Fibroblast of lung (primary cell): ENCODE measurements around the gene DAAM1. TPM values are rescaled to one million over a fixed set of nuclear protein-coding genes. Genes with fewer than 3 reads are reported as not detected.

Experiments used
- DNase-seq, 2 donors: peaks; one replicate each; pipeline versions ENCODE4 v3.0.0 to v3.0.0-alpha.2; 2010; ENCODE audit warnings: low read depth in 2 of 2
- H2AFZ ChIP-seq: 2 replicates; pipeline ENCODE4 v1.5.1; 2012; ENCODE audit warnings: low read length, control low read depth, inconsistent platforms
- H3K27ac ChIP-seq: 2 replicates; pipeline ENCODE4 v1.5.1; 2011; ENCODE audit warnings: low read length, control low read depth; ENCODE audit not compliant: insufficient read depth
- H3K27me3 ChIP-seq: 2 replicates; pipeline ENCODE4 v1.5.1; 2011; ENCODE audit warnings: mild to moderate bottlenecking, low read length; ENCODE audit not compliant: control insufficient read depth, insufficient read depth
- H3K36me3 ChIP-seq: 2 replicates; pipeline ENCODE4 v1.5.1; 2011; ENCODE audit warnings: low read length; ENCODE audit not compliant: control insufficient read depth, insufficient read depth
- H3K4me1 ChIP-seq: 2 replicates; pipeline ENCODE4 v1.5.1; 2011; ENCODE audit warnings: low read length; ENCODE audit not compliant: control insufficient read depth, insufficient read depth; ENCODE audit errors: extremely low read depth
- H3K4me2 ChIP-seq: 2 replicates; pipeline ENCODE4 v1.5.1; 2011; ENCODE audit warnings: low read length, control low read depth; ENCODE audit not compliant: insufficient read depth; ENCODE audit errors: extremely low read depth
- H3K4me3 ChIP-seq, 4 experiments: fragments of 200-600 bp in 1 of 4; sonication (generic) in 1 of 4; replicated peaks in 1 of 4; 2 replicates each; pipeline ENCODE4 v1.5.1; 2011 to 2016; ENCODE audit warnings: low read length in 4 of 4, low read depth in 3 of 4, mild to moderate bottlenecking in 3 of 4, control low read depth in 2 of 4, inconsistent platforms in 1 of 4, mixed read lengths in 1 of 4; ENCODE audit not compliant: insufficient read depth in 1 of 4; ENCODE audit errors: control extremely low read depth in 1 of 4
- H3K79me2 ChIP-seq: 2 replicates; pipeline ENCODE4 v1.5.1; 2012; ENCODE audit warnings: mild to moderate bottlenecking, low read length, inconsistent platforms; ENCODE audit not compliant: control insufficient read depth, insufficient read depth
- H3K9ac ChIP-seq: 2 replicates; pipeline ENCODE4 v1.5.1; 2011; ENCODE audit warnings: mild to moderate bottlenecking, low read length, control low read depth; ENCODE audit not compliant: insufficient read depth
- H3K9me3 ChIP-seq: 2 replicates; pipeline ENCODE4 v1.5.1; 2012; ENCODE audit warnings: low read depth, low read length; ENCODE audit not compliant: control insufficient read depth, insufficient read depth
- H4K20me1 ChIP-seq: 2 replicates; pipeline ENCODE4 v1.5.1; 2011; ENCODE audit warnings: low read length; ENCODE audit not compliant: control insufficient read depth, insufficient read depth; ENCODE audit errors: extremely low read depth
- EZH2 ChIP-seq: IDR thresholded peaks from 2 replicates; pipeline ENCODE4 v1.5.1; 2012; ENCODE audit warnings: low read length, control low read depth, mild to moderate bottlenecking; ENCODE audit errors: missing control alignments
- polyA plus RNA-seq, 2 donors: library from polyadenylated mRNA; depleted of rRNA in 1 of 2; stranded (reverse) in 1 of 2; unstranded in 1 of 2; fragments of >200 nt; gene quantifications; 2 replicates each; pipeline ENCODE4 v1.2.1, GENCODE V29; 2011 to 2012; ENCODE audit warnings: missing spikeins in 1 of 2
- total RNA-seq: library from RNA; depleted of rRNA; stranded (reverse); fragments of >200 nt; gene quantifications from 2 replicates; pipeline ENCODE4 v1.2.1, GENCODE V29; 2014
- TF ChIP-seq, protein P1 (sequence below), 2 donors: IDR thresholded peaks in 1 of 2; conservative IDR thresholded peaks in 1 of 2; 1 replicate in 1 of 2; 2 replicates in 1 of 2; pipeline ENCODE4 v1.5.1; 2011 to 2012; ENCODE audit warnings: low read length in 2 of 2, control low read depth in 1 of 2, inconsistent platforms in 1 of 2, low read depth in 1 of 2, mild to moderate bottlenecking in 1 of 2

DAAM1 gene
- total and polyA plus RNA-seq, 2 donors (not counting 1 experiment from before 2014, with no cell fraction given), result 15.5 to 36.3 TPM

DNA sequence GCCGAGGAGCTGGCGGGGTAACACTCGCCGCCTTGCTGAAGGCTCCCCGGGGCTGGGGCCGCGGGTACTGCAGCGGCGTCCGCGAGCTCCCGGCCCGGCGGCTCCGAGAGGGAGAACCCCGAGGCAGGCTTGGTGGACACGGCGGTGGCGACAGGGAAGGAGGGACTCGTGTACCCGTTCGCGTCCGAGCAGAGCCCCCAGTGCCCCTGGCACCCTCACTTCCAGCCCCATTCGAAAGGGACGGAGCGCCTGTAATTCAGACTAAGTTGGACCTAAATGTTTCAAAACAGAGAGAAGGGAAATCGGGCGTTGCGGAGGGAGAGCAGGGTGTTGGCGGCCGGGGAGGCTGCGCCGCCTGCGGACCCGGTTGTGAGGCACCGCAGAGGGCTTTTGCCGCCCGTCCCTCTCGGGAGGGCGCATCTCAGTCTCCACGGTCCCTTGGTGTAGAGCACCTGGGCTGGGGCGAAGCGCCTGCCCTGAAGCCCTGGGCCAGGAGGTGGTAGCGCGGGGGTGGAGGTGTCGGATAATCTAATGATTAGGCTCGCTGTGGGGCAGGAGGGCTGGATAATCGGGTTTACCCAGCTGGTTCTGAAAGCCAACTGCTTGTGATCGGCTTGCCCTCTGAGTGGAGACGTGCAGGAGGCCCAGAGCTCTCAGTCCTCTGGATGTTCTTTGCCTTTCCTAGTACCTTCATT, 771 bp downstream of the DAAM1 start:
- Histone ChIP-seq H3K4me2 (peak overlapping the region; percentile 99), H3K79me2 (peaks cover 29% of the 10 kb centered on the region), H4K20me1 (no peaks in the 10 kb centered on the region), H3K4me3 (peak overlapping the region; percentile 83 to 92 (median 89)), H2AFZ (peak overlapping the region; percentile 89), H3K36me3 (no peaks in the 10 kb centered on the region), H3K9ac (peak overlapping the region; percentile 67), H3K27ac (peak overlapping the region; percentile 91), H3K4me1 (peaks cover 4% of the 10 kb centered on the region), H3K27me3 (no peaks in the 10 kb centered on the region), H3K9me3 (no peaks in the 10 kb centered on the region)
- no peak for TF ChIP-seq EZH2
- TF ChIP-seq, protein P1, sequence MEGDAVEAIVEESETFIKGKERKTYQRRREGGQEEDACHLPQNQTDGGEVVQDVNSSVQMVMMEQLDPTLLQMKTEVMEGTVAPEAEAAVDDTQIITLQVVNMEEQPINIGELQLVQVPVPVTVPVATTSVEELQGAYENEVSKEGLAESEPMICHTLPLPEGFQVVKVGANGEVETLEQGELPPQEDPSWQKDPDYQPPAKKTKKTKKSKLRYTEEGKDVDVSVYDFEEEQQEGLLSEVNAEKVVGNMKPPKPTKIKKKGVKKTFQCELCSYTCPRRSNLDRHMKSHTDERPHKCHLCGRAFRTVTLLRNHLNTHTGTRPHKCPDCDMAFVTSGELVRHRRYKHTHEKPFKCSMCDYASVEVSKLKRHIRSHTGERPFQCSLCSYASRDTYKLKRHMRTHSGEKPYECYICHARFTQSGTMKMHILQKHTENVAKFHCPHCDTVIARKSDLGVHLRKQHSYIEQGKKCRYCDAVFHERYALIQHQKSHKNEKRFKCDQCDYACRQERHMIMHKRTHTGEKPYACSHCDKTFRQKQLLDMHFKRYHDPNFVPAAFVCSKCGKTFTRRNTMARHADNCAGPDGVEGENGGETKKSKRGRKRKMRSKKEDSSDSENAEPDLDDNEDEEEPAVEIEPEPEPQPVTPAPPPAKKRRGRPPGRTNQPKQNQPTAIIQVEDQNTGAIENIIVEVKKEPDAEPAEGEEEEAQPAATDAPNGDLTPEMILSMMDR (conservative IDR thresholded peaks at IDR 0.05 in 1 of 2, IDR thresholded peaks at IDR 0.05 in 1 of 2; ENCODE audit: low read depth in 1 of 2, low read length in 2 of 2), result no peak
- peak in 1 of 2 donors; percentile 37 for DNase-seq

DNA sequence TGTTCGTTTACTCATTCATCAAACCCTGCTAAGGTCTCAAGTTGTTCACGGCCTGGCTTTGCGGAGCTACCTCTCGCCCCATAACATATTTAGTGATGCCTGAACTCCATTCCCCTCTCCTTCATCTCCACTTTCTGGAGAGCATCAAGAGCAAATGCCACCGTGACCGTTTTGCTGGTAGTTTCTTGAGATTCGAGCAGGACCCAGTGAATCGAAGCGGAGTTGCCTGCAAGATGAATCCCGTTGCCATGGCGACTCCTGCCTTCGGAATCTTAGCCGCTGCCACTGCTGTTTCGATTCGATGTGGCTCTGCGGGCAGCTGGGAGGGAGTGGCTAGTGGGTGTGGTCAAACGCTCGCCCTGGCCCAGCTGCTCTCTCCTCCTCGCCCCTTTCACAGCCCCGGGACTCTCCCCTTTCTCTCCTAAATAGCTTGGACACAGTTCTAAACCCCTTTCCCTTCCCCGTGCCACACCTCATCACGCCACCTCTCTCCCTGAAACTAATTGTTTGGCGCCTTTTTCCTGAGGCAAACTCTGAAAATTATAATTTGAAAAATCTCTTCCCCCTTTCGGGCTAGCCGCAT, 1.4 kb downstream of the DAAM1 start:
- H3K27ac ChIP-seq, result peak overlapping the region; percentile 91
- H3K4me2 ChIP-seq, result peak overlapping the region; percentile 99
- peak overlapping the region; percentile 83 to 92 (median 89) for H3K4me3 ChIP-seq
- TF ChIP-seq EZH2, result no peak
- TF ChIP-seq, protein P1 (conservative IDR thresholded peaks at IDR 0.05 in 1 of 2, IDR thresholded peaks at IDR 0.05 in 1 of 2; ENCODE audit: low read depth in 1 of 2, low read length in 2 of 2), result no peak
- no peaks in the 10 kb centered on the region for H3K36me3 ChIP-seq
- no peaks in the 10 kb centered on the region for H3K27me3 ChIP-seq
- H3K4me1 ChIP-seq, result peaks cover 6% of the 10 kb centered on the region
- DNase-seq, result peak; percentile 92 to 93
- H4K20me1 ChIP-seq, result no peaks in the 10 kb centered on the region
- H3K79me2 ChIP-seq, result peaks cover 29% of the 10 kb centered on the region
- H2AFZ ChIP-seq, result peak overlapping the region; percentile 76
- peak overlapping the region; percentile 67 for H3K9ac ChIP-seq
- no peaks in the 10 kb centered on the region for H3K9me3 ChIP-seq

DNA sequence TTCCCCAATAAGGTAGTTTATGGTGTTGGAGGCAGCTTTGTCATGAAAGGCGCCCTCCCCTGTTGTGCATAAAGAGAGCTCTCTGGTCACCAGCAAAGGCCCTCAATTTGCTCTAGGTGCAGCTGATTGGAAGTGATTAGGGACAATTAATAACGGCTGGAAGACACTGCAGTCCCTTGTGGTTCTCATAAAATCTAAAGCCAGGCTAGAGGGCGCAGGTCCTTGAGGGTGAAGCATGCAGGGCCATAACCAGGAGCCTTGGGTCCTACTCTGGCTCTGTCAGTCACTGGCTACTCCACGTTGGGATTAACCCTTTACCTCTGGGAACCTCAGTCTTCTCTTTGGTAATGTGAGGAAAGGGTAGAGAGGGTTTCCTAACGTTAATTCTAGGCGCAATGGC, 1.9 kb downstream of the DAAM1 start:
- no peaks in the 10 kb centered on the region for H3K36me3 ChIP-seq
- no peak for TF ChIP-seq EZH2
- TF ChIP-seq, protein P1 (conservative IDR thresholded peaks at IDR 0.05 in 1 of 2, IDR thresholded peaks at IDR 0.05 in 1 of 2; ENCODE audit: low read depth in 1 of 2, low read length in 2 of 2), result peak in 1 of 2 donors; percentile 5
- H3K4me2 ChIP-seq, result peak overlapping the region; percentile 99
- H2AFZ ChIP-seq, result peak overlapping the region; percentile 76
- no peak for DNase-seq
- peaks cover 29% of the 10 kb centered on the region for H3K79me2 ChIP-seq
- no peaks in the 10 kb centered on the region for H4K20me1 ChIP-seq
- H3K4me1 ChIP-seq, result peaks cover 6% of the 10 kb centered on the region
- peak overlapping the region; percentile 91 for H3K27ac ChIP-seq
- H3K9ac ChIP-seq, result peak overlapping the region; percentile 67
- H3K4me3 ChIP-seq, result peak overlapping the region; percentile 83 to 92 (median 89)
- H3K9me3 ChIP-seq, result no peaks in the 10 kb centered on the region
- H3K27me3 ChIP-seq, result no peaks in the 10 kb centered on the region
